Endothelial cell of umbilical vein (primary cell): Measurements from ENCODE around the gene AADAT. TPM values are rescaled to one million over a fixed set of nuclear protein-coding genes. Genes with fewer than 3 reads are reported as not detected.
"Not testable (repeated sequence)": the region's sequence is repeated elsewhere in the genome, so short reads cannot be mapped to it uniquely, and the experiment has no call there.

Experiments used
- BruUV-seq: library from RNA; stranded (reverse); fragments of 400-500 nt; replicated peaks from 2 replicates; lab custom pipeline; 2021; lab: Mats Ljungman, UMichigan
- CTCF ChIA-PET: fragments of 300-600, 350-600 bp; sonication (Branson Sonifier 250); formaldehyde crosslinking; loops from one replicate; lab custom pipeline; 2021; ENCODE audit warnings: antibody characterized with exemption, inconsistent platforms; lab: Charles Lee
- POLR2A ChIA-PET: fragments of 300-600, 350-600 bp; sonication (Branson Sonifier 250); formaldehyde crosslinking; loops from one replicate; lab custom pipeline; 2021; ENCODE audit warnings: antibody characterized with exemption, inconsistent platforms; lab: Charles Lee
- DNase-seq: peaks from one replicate; pipeline ENCODE4 v3.0.0-alpha.2; 2011; ENCODE audit warnings: low read depth, low spot score
- FAIRE-seq: peaks from 2 replicates; lab custom pipeline; 2011; peaks lifted over from hg19 to GRCh38; lab: Jason Lieb, UNC
- H2AFZ ChIP-seq: 2 replicates; pipeline ENCODE4 v1.6.0; 2012; ENCODE audit warnings: low read depth, low read length, control low read depth, inconsistent platforms
- H3K27ac ChIP-seq: 2 replicates; pipeline ENCODE4 v1.5.1; 2011; ENCODE audit warnings: low read depth, mild to moderate bottlenecking, control low read depth, low read length, moderate library complexity; ENCODE audit not compliant: insufficient read depth
- H3K27me3 ChIP-seq, 2 experiments: 2 replicates each; pipeline versions ENCODE4 v1.6.0 to v1.6.1; 2011; ENCODE audit warnings: low read length in 2 of 2, mixed read lengths in 1 of 2; ENCODE audit not compliant: control insufficient read depth in 2 of 2, insufficient read depth in 2 of 2
- H3K36me3 ChIP-seq, 2 experiments: 2 replicates in 1 of 2; 3 replicates in 1 of 2; pipeline ENCODE4 v1.5.1; 2011; ENCODE audit warnings: low read length in 2 of 2, mild to moderate bottlenecking in 1 of 2, moderate library complexity in 1 of 2; ENCODE audit not compliant: control insufficient read depth in 2 of 2, insufficient read depth in 2 of 2; ENCODE audit errors: extremely low read depth in 1 of 2
- H3K4me1 ChIP-seq: 3 replicates; pipeline ENCODE4 v1.5.1; 2011; ENCODE audit warnings: mild to moderate bottlenecking, low read length; ENCODE audit not compliant: control insufficient read depth, insufficient read depth; ENCODE audit errors: extremely low read depth
- H3K4me2 ChIP-seq: 2 replicates; pipeline ENCODE4 v1.6.1; 2011; ENCODE audit warnings: low read length, control low read depth, mixed read lengths; ENCODE audit not compliant: insufficient read depth
- H3K4me3 ChIP-seq, 3 experiments: fragments of 200-600 bp in 1 of 3; sonication (generic), shearing (Covaris generic) in 1 of 3; replicated peaks in 1 of 3; 2 replicates each; pipeline ENCODE4 v1.5.1; 2011 to 2016; ENCODE audit warnings: control low read depth in 3 of 3, low read length in 3 of 3, mild to moderate bottlenecking in 2 of 3, inconsistent platforms in 1 of 3, low read depth in 1 of 3, moderate library complexity in 1 of 3; ENCODE audit not compliant: insufficient read depth in 1 of 3
- H3K79me2 ChIP-seq: 2 replicates; pipeline ENCODE4 v1.6.0; 2012; ENCODE audit warnings: low read length, inconsistent platforms; ENCODE audit not compliant: control insufficient read depth, insufficient read depth
- H3K9ac ChIP-seq: replicated peaks from 2 replicates; pipeline ENCODE3; 2011; ENCODE audit warnings: low read length, control low read depth; ENCODE audit not compliant: insufficient read depth; ENCODE audit errors: extremely low read depth
- H3K9me1 ChIP-seq: replicated peaks from 3 replicates; pipeline ENCODE4 v1.6.0; 2011; ENCODE audit warnings: mild to moderate bottlenecking, low read length; ENCODE audit not compliant: control insufficient read depth, insufficient read depth; ENCODE audit errors: extremely low read depth
- H3K9me3 ChIP-seq: replicated peaks from 2 replicates; pipeline ENCODE4 v1.5.1; 2012; ENCODE audit warnings: low read length, inconsistent platforms; ENCODE audit not compliant: control insufficient read depth, insufficient read depth
- H4K20me1 ChIP-seq: replicated peaks from 2 replicates; pipeline ENCODE3; 2011; ENCODE audit warnings: mild to moderate bottlenecking, low read length; ENCODE audit not compliant: control insufficient read depth, insufficient read depth; ENCODE audit errors: extremely low read depth
- CTCF ChIP-seq, 2 donors: IDR thresholded peaks; 1 replicate in 1 of 2; 2 replicates in 1 of 2; pipeline ENCODE4 v1.5.1; 2011; ENCODE audit warnings: low read length in 2 of 2, mild to moderate bottlenecking in 2 of 2, moderate library complexity in 2 of 2, control low read depth in 1 of 2, inconsistent platforms in 1 of 2, low read depth in 1 of 2; ENCODE audit not compliant: insufficient read depth in 1 of 2; ENCODE audit errors: extremely low read depth in 1 of 2
- POLR2AphosphoS5 ChIP-seq: IDR thresholded peaks from 2 replicates; pipeline ENCODE4 v1.6.1; 2012; ENCODE audit warnings: low read depth, mild to moderate bottlenecking, control low read depth, low read length, moderate library complexity; ENCODE audit not compliant: insufficient read depth
- dilution Hi-C: fragments of 300-500 bp; cut with MboI; formaldehyde crosslinking; loops from one replicate; pipeline ENCODE4 v1.15.0; 2019; ENCODE audit warnings: low sequenced_read_pairs; ENCODE audit not compliant: extremely low pct_ligation_motif_present
- intact Hi-C: fragments of 100-400 bp; cut with micrococcal nuclease; formaldehyde crosslinking; loops from one replicate; pipeline ENCODE4 v1.10.0; 2022
- polyA plus RNA-seq, 4 experiments: library from polyadenylated mRNA; depleted of rRNA in 3 of 4; stranded (reverse) in 3 of 4; unstranded in 1 of 4; fragments of >200 nt; gene quantifications; 2 replicates each; pipeline versions ENCODE4 v1.2.1 to v1.2.3, GENCODE V29; 2011 to 2012; ENCODE audit warnings: missing spikeins in 1 of 4
- total RNA-seq: library from RNA; stranded (reverse); gene quantifications from 2 replicates; pipeline ENCODE4 v1.2.3, GENCODE V29; 2021

The AADAT gene
- total and polyA plus RNA-seq, 2 donors (not counting 3 experiments of a cell fraction or from before 2014, with no cell fraction given), result 1.8 to 2.5 TPM

GRCh38 chr4:170047771-170048354 is 41.9 kb downstream of the AADAT start:
- H4K20me1 ChIP-seq, result no peaks in the 10 kb centered on the region
- no peaks in the 10 kb centered on the region for H3K79me2 ChIP-seq
- ChIA-PET CTCF (interaction anchor here (0.6 to 3.5 kb wide), 18 partner anchors 8 to 555 kb away, joined by 3 to 107 read pairs (median 4); partner anchors contain the start of genes MFAP3L and NEK1), POLR2A (no interaction called here)
- FAIRE-seq (peak; percentile 75), DNase-seq (peak; percentile 65)
- intact Hi-C loops, result loop anchor here (1.0 kb wide), 2 partner anchors 238 to 435 kb away; no protein-coding TSS in a partner anchor
- dilution Hi-C loops, result no loop called here
- H3K27ac ChIP-seq, result no peak overlapping the region
- H3K36me3 ChIP-seq, result no peaks in the 10 kb centered on the region
- H3K9me1 ChIP-seq, result no peaks in the 10 kb centered on the region
- H3K4me1 ChIP-seq, result no peaks in the 10 kb centered on the region
- TF ChIP-seq POLR2AphosphoS5 (no peak), CTCF (IDR thresholded peaks at IDR 0.05; ENCODE audit: extremely low read depth in 1 of 2, insufficient read depth in 1 of 2, low read depth in 1 of 2, low read length in 2 of 2) (peak; percentile 51 to 59)
- no peak overlapping the region for H3K9ac ChIP-seq
- H3K4me3 ChIP-seq, result no peak overlapping the region
- H3K9me3 ChIP-seq, result no peaks in the 10 kb centered on the region
- no TSS peak for BruUV-seq
- no peak overlapping the region for H3K4me2 ChIP-seq
- peaks cover 0 to 1% of the 10 kb centered on the region in 2 experiments for H3K27me3 ChIP-seq
- H2AFZ ChIP-seq, result no peak overlapping the region

GRCh38 chr4:170046156-170046555 is 43.6 kb downstream of the AADAT start:
- H3K4me1 ChIP-seq, H3K27me3 ChIP-seq, intact Hi-C loops, H3K27ac ChIP-seq, H4K20me1 ChIP-seq, H3K9me3 ChIP-seq, H3K36me3 ChIP-seq, H3K9me1 ChIP-seq, POLR2A ChIA-PET, BruUV-seq, dilution Hi-C loops, H3K79me2 ChIP-seq, H3K4me2 ChIP-seq, FAIRE-seq, H3K4me3 ChIP-seq, H2AFZ ChIP-seq, H3K9ac ChIP-seq, DNase-seq: not testable (repeated sequence)
- CTCF ChIA-PET, result interaction anchor here (2.1 kb wide), 1 partner anchor 235 kb away, joined by 9 read pairs; no protein-coding TSS in a partner anchor
